ENCODE measurements around the gene ABCC8.

GRCh38 chr11:17483505-17483904, 6.9 kb upstream of the ABCC8 start:
- TF ChIP-seq SAFB (IDR thresholded peaks at IDR 0.05; ENCODE audit: borderline replicate concordance, low read depth, low read length) = no peak
- TF ChIP-seq CEBPB (tag; IDR thresholded peaks at IDR 0.05) = no peak
- TF ChIP-seq JUNB (CRISPR knock-in tag; conservative IDR thresholded peaks at IDR 0.05) = no peak
- no peak for TF ChIP-seq ELF4 (CRISPR knock-in tag; IDR thresholded peaks at IDR 0.05)
- TF ChIP-seq SREBF2 (CRISPR knock-in tag; IDR thresholded peaks at IDR 0.05) = no peak
- TF ChIP-seq PHF21A (IDR thresholded peaks at IDR 0.05; ENCODE audit: borderline replicate concordance, low read depth) = no peak
- no peak for TF ChIP-seq ZNF583 (CRISPR knock-in tag; IDR thresholded peaks at IDR 0.05)
- TF ChIP-seq CTCF (IDR thresholded peaks at IDR 0.05 in 2 of 3, conservative IDR thresholded peaks at IDR 0.05 in 1 of 3; ENCODE audit: insufficient read depth in 2 of 3, low read depth in 1 of 3, low read length in 3 of 3) = no peak
- no peak for TF ChIP-seq EZH2 (IDR thresholded peaks at IDR 0.05; ENCODE audit: borderline replicate concordance, low read depth, low read length)
- TF ChIP-seq POLR2A (conservative IDR thresholded peaks at IDR 0.05) = no peak
- no peak for TF ChIP-seq STAT5B (CRISPR knock-in tag; IDR thresholded peaks at IDR 0.05)
- TF ChIP-seq FOXM1 (IDR thresholded peaks at IDR 0.05; ENCODE audit: low read depth) = no peak
- TF ChIP-seq FOXM1 (CRISPR knock-in tag; IDR thresholded peaks at IDR 0.05; ENCODE audit: low read depth) = no peak
- TF ChIP-seq KDM4B (IDR thresholded peaks at IDR 0.05; ENCODE audit: borderline replicate concordance in 2 of 2, low read depth in 1 of 2) = no peak
